ENCODE data around the gene PKNOX2.

GRCh38 chr11:125299821-125300220, 135.3 kb downstream of the PKNOX2 start:
- TF ChIP-seq CTCF (IDR thresholded peaks at IDR 0.05; ENCODE audit: low read depth, low read length, poor library complexity, severe bottlenecking) (no peak), EZH2phosphoT487 (IDR thresholded peaks at IDR 0.05; ENCODE audit: borderline replicate concordance, low read length) (no peak)

Measured in DOHH2 (cell line).